NT2/D1 (cell line): ENCODE measurements around the gene GIGYF1.

Source experiments
- SUZ12 ChIP-seq: IDR thresholded peaks from 2 replicates; pipeline ENCODE4 v1.6.1; 2011; ENCODE audit not compliant: insufficient read length, insufficient read depth; ENCODE audit errors: extremely low read depth
- YY1 ChIP-seq: IDR thresholded peaks from 2 replicates; pipeline ENCODE4 v1.6.1; 2011; ENCODE audit not compliant: insufficient read length, insufficient read depth
- ZNF274 ChIP-seq: IDR thresholded peaks from 2 replicates; pipeline ENCODE4 v1.6.1; 2011; ENCODE audit warnings: mild to moderate bottlenecking, low read depth, low read length

GRCh38 chr7:100671353-100672327 is 22.4 kb downstream of the GIGYF1 start:
- no peak for TF ChIP-seq YY1
- TF ChIP-seq ZNF274 = no peak
- no peak for TF ChIP-seq SUZ12
